ENCODE results near the gene DNAJC5. TPM values are rescaled to one million over a fixed set of nuclear protein-coding genes. Genes with fewer than 3 reads are reported as not detected.

DNAJC5 gene
- total RNA-seq, 1 experiment from 2014 or later, result 59.5 TPM

GRCh38 chr20:63890616-63891015 lies 4.3 kb upstream of the DNAJC5 start:
- no peak for DNase-seq (ENCODE audit: low read depth, low spot score)
- ATAC-seq, result no peak
- peaks cover 11% of the 10 kb centered on the region for H3K36me3 ChIP-seq (ENCODE audit: control insufficient read depth, insufficient read depth, low read length)
- in situ Hi-C loops (cut with HindIII; ENCODE audit: low pct_unique_long_range_greater_than_20kb, low sequenced_read_pairs), result no loop called here
- H3K27ac ChIP-seq (ENCODE audit: low read length), result no peak overlapping the region
- CTCF ChIA-PET, result interaction anchor here (0.6 kb wide), 1 partner anchor 71 kb away, joined by 3 read pairs; no protein-coding TSS in a partner anchor
- TSS peak; percentile 75 for BruUV-seq (replicated peaks)
- H3K4me1 ChIP-seq (ENCODE audit: control insufficient read depth, insufficient read depth, low read length), result peaks cover 6% of the 10 kb centered on the region; the same call in 1 of the 2 replicates
- no peaks in the 10 kb centered on the region for H3K27me3 ChIP-seq (ENCODE audit: control insufficient read depth, insufficient read depth, low read length)
- H3K9me3 ChIP-seq (ENCODE audit: control insufficient read depth, insufficient read depth, low read depth, low read length), result no peaks in the 10 kb centered on the region
- POLR2A ChIA-PET, result no interaction called here
- intact Hi-C loops (cut with micrococcal nuclease; ENCODE audit: unreplicated experiment), result no loop called here
- TF ChIP-seq REST (IDR thresholded peaks at IDR 0.05; ENCODE audit: insufficient read depth in 1 of 2, low read depth in 2 of 2, low read length in 1 of 2) (no peak), POLR2AphosphoS5 (IDR thresholded peaks at IDR 0.05; ENCODE audit: low read depth, low read length) (no peak), CTCF (IDR thresholded peaks at IDR 0.05) (no peak), SIN3A (IDR thresholded peaks at IDR 0.05; ENCODE audit: borderline replicate concordance, insufficient read depth, low read depth, low read length) (no peak), TCF7L2 (IDR thresholded peaks at IDR 0.05; ENCODE audit: low read depth, low read length) (no peak)
- no peak overlapping the region for H3K4me3 ChIP-seq (ENCODE audit: low read depth in 2 of 2, low read length in 2 of 2)

- ATAC-seq, result no peak
- CTCF ChIA-PET, result interaction anchor here (0.5 kb wide), 1 partner anchor 20 kb away, joined by 5 read pairs; no protein-coding TSS in a partner anchor
- no peaks in the 10 kb centered on the region for H3K9me3 ChIP-seq (ENCODE audit: control insufficient read depth, insufficient read depth, low read depth, low read length)
- in situ Hi-C loops (cut with HindIII; ENCODE audit: low pct_unique_long_range_greater_than_20kb, low sequenced_read_pairs) (no loop called here), intact Hi-C loops (cut with micrococcal nuclease; ENCODE audit: unreplicated experiment) (no loop called here)
- H3K4me1 ChIP-seq (ENCODE audit: control insufficient read depth, insufficient read depth, low read length), result peaks cover 6% of the 10 kb centered on the region; the same call in 1 of the 2 replicates
- H3K27me3 ChIP-seq (ENCODE audit: control insufficient read depth, insufficient read depth, low read length), result no peaks in the 10 kb centered on the region
- H3K36me3 ChIP-seq (ENCODE audit: control insufficient read depth, insufficient read depth, low read length), result peaks cover 12% of the 10 kb centered on the region
- TF ChIP-seq SIN3A (IDR thresholded peaks at IDR 0.05; ENCODE audit: borderline replicate concordance, insufficient read depth, low read depth, low read length) (no peak), POLR2AphosphoS5 (IDR thresholded peaks at IDR 0.05; ENCODE audit: low read depth, low read length) (no peak), REST (IDR thresholded peaks at IDR 0.05; ENCODE audit: insufficient read depth in 1 of 2, low read depth in 2 of 2, low read length in 1 of 2) (no peak), CTCF (IDR thresholded peaks at IDR 0.05) (no peak), TCF7L2 (IDR thresholded peaks at IDR 0.05; ENCODE audit: low read depth, low read length) (no peak)
- POLR2A ChIA-PET, result no interaction called here
- BruUV-seq (replicated peaks), result no TSS peak
- no peak overlapping the region for H3K27ac ChIP-seq (ENCODE audit: low read length)
- H3K4me3 ChIP-seq (ENCODE audit: low read depth in 2 of 2, low read length in 2 of 2), result no peak overlapping the region
- no peak for DNase-seq (ENCODE audit: low read depth, low spot score)
Observed at GRCh38 chr20:63891061-63892002, 3.6 kb upstream of the DNAJC5 start.

All from Panc1 (cell line).